ENCODE data around the gene UNC80. TPM values are rescaled to one million over a fixed set of nuclear protein-coding genes. Genes with fewer than 3 reads are reported as not detected.

Gene UNC80
- total RNA-seq, 1 experiment from 2014 or later = not detected

- H4K20me1 ChIP-seq (ENCODE audit: low read length) = no peaks in the 10 kb centered on the region
- H3K9me3 ChIP-seq (ENCODE audit: low read length) = no peaks in the 10 kb centered on the region
- H3K79me2 ChIP-seq (ENCODE audit: low read length) = no peaks in the 10 kb centered on the region
- H3F3A ChIP-seq (ENCODE audit: low read length, unreplicated experiment) = no peaks in the 10 kb centered on the region
- POLR2A ChIA-PET (ENCODE audit: unreplicated experiment) = no interaction called here
- no peaks in the 10 kb centered on the region for H3K36me3 ChIP-seq (ENCODE audit: low read depth, low read length)
- no peak overlapping the region for H3K4me2 ChIP-seq (ENCODE audit: low read length)
- intact Hi-C loops (cut with micrococcal nuclease) = loop anchor here (2.0 to 10.0 kb wide), 4 partner anchors 383 to 1555 kb away; partner anchors contain the start of genes MAP2 and PTH2R
- no TSS peak for BruUV-seq (replicated peaks)
- CTCF ChIA-PET = interaction anchor here (1.3 to 1.5 kb wide), 2 partner anchors 16 to 535 kb away, joined by 6 read pairs; no protein-coding TSS in a partner anchor
- H3K4me3 ChIP-seq (ENCODE audit: low read length) = no peak overlapping the region
- H3K27me3 ChIP-seq (ENCODE audit: low read length) = peaks cover 49% of the 10 kb centered on the region
- no peak overlapping the region for H2AFZ ChIP-seq (ENCODE audit: low read length)
- H3K9ac ChIP-seq (ENCODE audit: low read length) = no peak overlapping the region
- TF ChIP-seq CTCF (conservative IDR thresholded peaks at IDR 0.05; ENCODE audit: low read depth, low read length) (no peak), EZH2phosphoT487 (IDR thresholded peaks at IDR 0.05; ENCODE audit: borderline replicate concordance, low read length) (no peak), EZH2 (IDR thresholded peaks at IDR 0.05; ENCODE audit: low read length, unreplicated experiment) (no peak)
- H3K27ac ChIP-seq (ENCODE audit: low read length) = no peak overlapping the region
- ATAC-seq (no peak), DNase-seq (no peak)
- H3K4me1 ChIP-seq (ENCODE audit: insufficient read depth, low read length) = no peaks in the 10 kb centered on the region
- H3K9me2 ChIP-seq (replicated peaks; ENCODE audit: low read length) = no peaks in the 10 kb centered on the region
Observed at GRCh38 chr2:209960045-209960444, 188.4 kb downstream of the UNC80 start.

GRCh38 chr2:209960676-209961630 lies 189.3 kb downstream of the UNC80 start:
- H3K36me3 ChIP-seq (ENCODE audit: low read depth, low read length) = no peaks in the 10 kb centered on the region
- H3F3A ChIP-seq (ENCODE audit: low read length, unreplicated experiment) = no peaks in the 10 kb centered on the region
- H3K27ac ChIP-seq (ENCODE audit: low read length) = no peak overlapping the region
- POLR2A ChIA-PET (ENCODE audit: unreplicated experiment) = interaction anchor here (0.6 kb wide), 1 partner anchor 414 kb away, joined by 3 read pairs; no protein-coding TSS in a partner anchor
- no peaks in the 10 kb centered on the region for H3K79me2 ChIP-seq (ENCODE audit: low read length)
- no peaks in the 10 kb centered on the region for H3K4me1 ChIP-seq (ENCODE audit: insufficient read depth, low read length)
- no peaks in the 10 kb centered on the region for H3K9me2 ChIP-seq (replicated peaks; ENCODE audit: low read length)
- ATAC-seq (peak; percentile 77), DNase-seq (peak; percentile 68)
- H3K4me2 ChIP-seq (ENCODE audit: low read length) = no peak overlapping the region
- H3K4me3 ChIP-seq (ENCODE audit: low read length) = no peak overlapping the region
- no peaks in the 10 kb centered on the region for H4K20me1 ChIP-seq (ENCODE audit: low read length)
- CTCF ChIA-PET = interaction anchor here (1.0 to 1.5 kb wide), 4 partner anchors 8 to 535 kb away, joined by 3 to 6 read pairs (median 5); no protein-coding TSS in a partner anchor
- H2AFZ ChIP-seq (ENCODE audit: low read length) = no peak overlapping the region
- peaks cover 46% of the 10 kb centered on the region for H3K27me3 ChIP-seq (ENCODE audit: low read length)
- intact Hi-C loops (cut with micrococcal nuclease) = loop anchor here (2.0 to 10.0 kb wide), 4 partner anchors 384 to 1556 kb away; partner anchors contain the start of genes MAP2 and PTH2R
- no peak for TF ChIP-seq EZH2phosphoT487 (IDR thresholded peaks at IDR 0.05; ENCODE audit: borderline replicate concordance, low read length)
- peak; percentile 87 for TF ChIP-seq CTCF (conservative IDR thresholded peaks at IDR 0.05; ENCODE audit: low read depth, low read length)
- no peak overlapping the region for H3K9ac ChIP-seq (ENCODE audit: low read length)
- no TSS peak for BruUV-seq (replicated peaks)
- H3K9me3 ChIP-seq (ENCODE audit: low read length) = no peaks in the 10 kb centered on the region
